Adrenal gland (tissue), 12 donors: Measurements from ENCODE around the gene KIAA1958. TPM values are rescaled to one million over a fixed set of nuclear protein-coding genes. Genes with fewer than 3 reads are reported as not detected.

Experiments
- DNase-seq, 7 donors: peaks; one replicate each; pipeline ENCODE4 v3.0.0-alpha.2; 2019 to 2020
- H3K27ac ChIP-seq, 5 donors: fragments of 200-600 bp; sonication (generic) in 4 of 5; 1 replicate in 3 of 5; 2 replicates in 2 of 5; pipeline versions ENCODE4 v1.5.1 to v1.8.0; 2016 to 2020; ENCODE audit warnings: mild to moderate bottlenecking in 1 of 5
- H3K27me3 ChIP-seq: fragments of 200-600 bp; 2 replicates; pipeline ENCODE4 v1.8.0; 2021
- H3K36me3 ChIP-seq, 2 donors: fragments of 200-600 bp; replicated peaks in 1 of 2; 1 replicate in 1 of 2; 2 replicates in 1 of 2; pipeline versions ENCODE4 v1.5.1 to v1.8.0; 2018 to 2022
- H3K4me1 ChIP-seq, 2 donors: fragments of 200-600 bp; replicated peaks in 1 of 2; 1 replicate in 1 of 2; 2 replicates in 1 of 2; pipeline versions ENCODE4 v1.5.1 to v1.8.0; 2018 to 2021
- H3K4me3 ChIP-seq, 4 donors: fragments of 200-600 bp; sonication (generic) in 3 of 4; one replicate each; pipeline ENCODE4 v1.5.1; 2016 to 2018
- H3K9me3 ChIP-seq, 3 donors: fragments of 200-600 bp; sonication (generic) in 1 of 3; replicated peaks in 1 of 3; 1 replicate in 2 of 3; 2 replicates in 1 of 3; pipeline versions ENCODE4 v1.5.1 to v1.8.0; 2016 to 2021
- POLR2A ChIP-seq, 2 donors: fragments of 450-650 bp; IDR thresholded peaks; one replicate each; pipeline ENCODE4 v1.6.1; 2017; ENCODE audit warnings: antibody characterized with exemption in 2 of 2, mild to moderate bottlenecking in 2 of 2, moderate library complexity in 1 of 2
- WGBS, 4 donors: extraction: QIAGEN DNeasy Blood & Tissue Kit in 2 of 4; methylation state at CpG; one replicate each; pipeline versions ENCODE4 v1.1.5 to v1.1.7; 2013 to 2017; 5-methylcytosine and 5-hydroxymethylcytosine counted together
- intact Hi-C, 2 donors: fragments of 100-400 bp; cut with DNase I; formaldehyde crosslinking; loops; one replicate each; pipeline versions ENCODE4 v1.14.1 to v1.15.0; 2022 to 2023
- polyA plus RNA-seq, 3 donors: library from polyadenylated mRNA; stranded (reverse); fragments of 200-250 nt in 2 of 3; fragments of 350-450 nt in 1 of 3; fragmentation: Illumina TruSeq in 1 of 3; extraction: RNeasy Lipid Tissue Mini Kit (QIAGEN cat#74804) in 1 of 3; gene quantifications; one replicate each; pipeline ENCODE4 v1.2.3, GENCODE V29; 2013 to 2014
- total RNA-seq, 9 donors: library from RNA; depleted of rRNA in 4 of 9; stranded (reverse); fragments of >200 nt in 4 of 9; fragments of 120-200 nt in 1 of 9; fragmentation: NEBNext Ultra II Directional in 1 of 9; extraction: Animal tissue kit (Norgen Biotek cat#: 25700) in 1 of 9; gene quantifications; one replicate each; pipeline versions ENCODE4 v1.1.0 to v1.2.4, GENCODE V29; 2013 to 2023
- TF ChIP-seq, protein P1 (sequence below), 6 experiments: fragments of 450-650 bp in 4 of 6; fragments of 200-600 bp in 2 of 6; sonication (generic) in 1 of 6; IDR thresholded peaks; 1 replicate in 5 of 6; 2 replicates in 1 of 6; pipeline versions ENCODE4 v1.5.1 to v1.8.0; 2016 to 2021; ENCODE audit warnings: antibody characterized with exemption in 6 of 6, mild to moderate bottlenecking in 2 of 6, moderate library complexity in 1 of 6
- donor health status: healthy with polysubstance abuse.
- donor health status: Bipolar disorder and iron deficiency.
- donor health status: DM: yes; HTN: yes; CAD: no.
- donor health status: DM: no; HTN: no; CAD: no.
- donor health status: DM: no; HTN: no; CAD: no.
- donor health status: DM: yes; HTN: yes; CAD: no.

Gene KIAA1958
- total and polyA plus RNA-seq, 12 donors, result 3.5 to 67.2 (median 30.0) TPM

- Histone ChIP-seq H3K27ac (no peak overlapping the region), H3K4me3 (no peak overlapping the region), H3K9me3 (peaks cover 0 to 6% (median 0%) of the 10 kb centered on the region in 3 donors), H3K36me3 (no peaks in the 10 kb centered on the region), H3K4me1 (no peaks in the 10 kb centered on the region), H3K27me3 (no peaks in the 10 kb centered on the region)
- 85 to 98% (median 96%) methylated on average over 4 of the region's 4 CpGs for WGBS, 4 donors
- intact Hi-C loops, result no loop called here
- no peak for DNase-seq
- no peak for TF ChIP-seq POLR2A (IDR thresholded peaks at IDR 0.05)
- TF ChIP-seq, protein P1, sequence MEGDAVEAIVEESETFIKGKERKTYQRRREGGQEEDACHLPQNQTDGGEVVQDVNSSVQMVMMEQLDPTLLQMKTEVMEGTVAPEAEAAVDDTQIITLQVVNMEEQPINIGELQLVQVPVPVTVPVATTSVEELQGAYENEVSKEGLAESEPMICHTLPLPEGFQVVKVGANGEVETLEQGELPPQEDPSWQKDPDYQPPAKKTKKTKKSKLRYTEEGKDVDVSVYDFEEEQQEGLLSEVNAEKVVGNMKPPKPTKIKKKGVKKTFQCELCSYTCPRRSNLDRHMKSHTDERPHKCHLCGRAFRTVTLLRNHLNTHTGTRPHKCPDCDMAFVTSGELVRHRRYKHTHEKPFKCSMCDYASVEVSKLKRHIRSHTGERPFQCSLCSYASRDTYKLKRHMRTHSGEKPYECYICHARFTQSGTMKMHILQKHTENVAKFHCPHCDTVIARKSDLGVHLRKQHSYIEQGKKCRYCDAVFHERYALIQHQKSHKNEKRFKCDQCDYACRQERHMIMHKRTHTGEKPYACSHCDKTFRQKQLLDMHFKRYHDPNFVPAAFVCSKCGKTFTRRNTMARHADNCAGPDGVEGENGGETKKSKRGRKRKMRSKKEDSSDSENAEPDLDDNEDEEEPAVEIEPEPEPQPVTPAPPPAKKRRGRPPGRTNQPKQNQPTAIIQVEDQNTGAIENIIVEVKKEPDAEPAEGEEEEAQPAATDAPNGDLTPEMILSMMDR (IDR thresholded peaks at IDR 0.05), result no peak
Measured at GRCh38 chr9:112640311-112640710, 153.7 kb downstream of the KIAA1958 start.

GRCh38 chr9:112642126-112642525 lies 155.5 kb downstream of the KIAA1958 start:
- Histone ChIP-seq H3K36me3 (no peaks in the 10 kb centered on the region), H3K27ac (no peak overlapping the region), H3K27me3 (no peaks in the 10 kb centered on the region), H3K9me3 (peaks cover 0 to 6% (median 0%) of the 10 kb centered on the region in 3 donors), H3K4me3 (no peak overlapping the region), H3K4me1 (no peaks in the 10 kb centered on the region)
- intact Hi-C loops, result no loop called here
- 94 to 99% (median 98%) methylated on average over 3 of the region's 3 CpGs for WGBS, 4 donors
- no peak for TF ChIP-seq POLR2A (IDR thresholded peaks at IDR 0.05)
- TF ChIP-seq, protein P1 (IDR thresholded peaks at IDR 0.05), result no peak
- no peak for DNase-seq

DNA sequence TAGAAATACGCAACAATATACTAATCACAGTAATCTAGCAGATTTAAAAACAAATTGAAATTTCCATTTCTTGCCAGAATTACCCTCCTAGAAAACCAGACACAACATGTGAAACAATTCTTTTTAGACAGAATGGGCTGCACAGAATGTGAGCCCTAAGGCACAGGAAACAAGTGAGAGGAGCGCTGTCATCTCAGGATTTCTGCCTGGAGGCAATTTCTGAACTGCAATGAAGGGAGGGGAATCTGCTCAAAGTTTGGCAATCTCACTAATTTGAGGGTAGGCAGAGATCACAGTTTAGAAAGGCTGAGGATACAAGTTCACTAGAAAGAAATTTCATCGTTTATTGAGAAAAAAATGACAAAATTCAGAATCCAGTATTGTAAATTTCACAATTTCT lies 161.0 kb downstream of the KIAA1958 start:
- Histone ChIP-seq H3K4me1 (no peaks in the 10 kb centered on the region), H3K4me3 (no peak overlapping the region), H3K27me3 (no peaks in the 10 kb centered on the region), H3K27ac (no peak overlapping the region), H3K36me3 (no peaks in the 10 kb centered on the region), H3K9me3 (peaks cover 0 to 11% (median 8%) of the 10 kb centered on the region in 3 donors)
- intact Hi-C loops, result no loop called here
- 94 to 98% (median 97%) methylated on average over 3 of the region's 3 CpGs for WGBS, 4 donors
- DNase-seq, result no peak
- TF ChIP-seq, protein P1 (IDR thresholded peaks at IDR 0.05), result no peak
- TF ChIP-seq POLR2A (IDR thresholded peaks at IDR 0.05), result no peak

DNA sequence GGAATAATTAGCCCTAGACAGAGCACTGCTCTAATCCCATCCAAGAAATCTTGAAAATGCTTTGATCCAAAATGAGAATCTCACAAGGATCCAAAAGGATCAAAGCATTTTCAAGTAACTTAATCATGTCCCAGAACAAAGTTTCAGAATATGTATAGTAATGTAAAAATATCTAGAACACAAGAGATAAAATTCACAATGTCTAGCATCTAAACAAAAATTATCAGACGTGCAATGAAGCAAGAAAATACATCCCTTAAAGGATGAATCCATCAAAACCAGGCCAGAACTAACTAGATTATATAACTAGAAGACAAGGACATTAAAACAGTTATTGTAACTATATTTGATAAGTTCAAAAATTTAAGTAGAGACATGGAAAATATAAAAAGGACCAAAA lies 162.0 kb downstream of the KIAA1958 start:
- 90 to 100% (median 97%) methylated on average over 1 of the region's 1 CpG for WGBS, 4 donors
- H3K4me1 ChIP-seq, result no peaks in the 10 kb centered on the region
- intact Hi-C loops, result no loop called here
- no peak for TF ChIP-seq POLR2A (IDR thresholded peaks at IDR 0.05)
- TF ChIP-seq, protein P1 (IDR thresholded peaks at IDR 0.05), result no peak
- H3K4me3 ChIP-seq, result no peak overlapping the region
- H3K27me3 ChIP-seq, result no peaks in the 10 kb centered on the region
- no peak overlapping the region for H3K27ac ChIP-seq
- no peak for DNase-seq
- H3K36me3 ChIP-seq, result no peaks in the 10 kb centered on the region
- H3K9me3 ChIP-seq, result peaks cover 0 to 11% (median 8%) of the 10 kb centered on the region in 3 donors
